PC-3 (cell line): Measurements from ENCODE around the gene LAX1. TPM values are rescaled to one million over a fixed set of nuclear protein-coding genes. Genes with fewer than 3 reads are reported as not detected.

Experiments
- ATAC-seq: fragments of 200-7000 bp; cut with Tn5 transposase; 2 replicates; pipeline ENCODE4 v1.9.1; 2020; ENCODE audit warnings: mild to moderate bottlenecking, moderate library complexity
- BruUV-seq: library from RNA; stranded (reverse); fragments of 400-500 nt; replicated peaks from 2 replicates; lab custom pipeline; 2021; lab: Mats Ljungman, UMichigan
- CTCF ChIA-PET: fragments of 300-600 bp; sonication (Branson Sonifier 250); formaldehyde crosslinking; loops from one replicate; lab custom pipeline; 2022; ENCODE audit warnings: antibody characterized with exemption; lab: Charles Lee
- POLR2A ChIA-PET: fragments of 300-600 bp; sonication (Branson Sonifier 250); formaldehyde crosslinking; loops from one replicate; lab custom pipeline; 2022; ENCODE audit warnings: antibody characterized with exemption; ENCODE audit not compliant: unreplicated experiment; lab: Charles Lee
- DNase-seq: peaks from one replicate; pipeline ENCODE4 v3.0.0-alpha.2; 2015
- H2AFZ ChIP-seq: fragments of 300-600 bp; sonication (generic); 2 replicates; pipeline ENCODE4 v1.6.0; 2016; ENCODE audit warnings: antibody characterized with exemption, low read length
- H3F3A ChIP-seq: fragments of 300-600 bp; sonication (generic); one replicate; pipeline ENCODE4 v1.6.0; 2017; ENCODE audit warnings: antibody characterized with exemption, low read length, control low read depth, mild to moderate bottlenecking; ENCODE audit not compliant: unreplicated experiment
- H3K27ac ChIP-seq: fragments of 300-600 bp; sonication (generic); 2 replicates; pipeline ENCODE4 v1.5.1; 2016; ENCODE audit warnings: mild to moderate bottlenecking, low read length
- H3K27me3 ChIP-seq: fragments of 300-600 bp; sonication (generic); 2 replicates; pipeline ENCODE4 v1.6.1; 2016; ENCODE audit warnings: low read length, mixed read lengths
- H3K36me3 ChIP-seq: fragments of 300-600 bp; sonication (generic); 2 replicates; pipeline ENCODE4 v1.6.1; 2016; ENCODE audit warnings: low read depth, mixed run types, low read length, mixed read lengths
- H3K4me1 ChIP-seq: fragments of 300-600 bp; sonication (generic); 2 replicates; pipeline ENCODE4 v1.5.1; 2016; ENCODE audit warnings: low read length; ENCODE audit not compliant: insufficient read depth
- H3K4me2 ChIP-seq: fragments of 300-600 bp; sonication (generic); 2 replicates; pipeline ENCODE4 v1.6.0; 2016; ENCODE audit warnings: low read length
- H3K4me3 ChIP-seq: fragments of 300-600 bp; sonication (generic); 2 replicates; pipeline ENCODE4 v1.5.1; 2016; ENCODE audit warnings: mild to moderate bottlenecking, low read length, mixed read lengths
- H3K79me2 ChIP-seq: fragments of 300-600 bp; sonication (generic); 2 replicates; pipeline ENCODE4 v1.6.1; 2017; ENCODE audit warnings: low read length, mixed read lengths
- H3K9ac ChIP-seq: fragments of 300-600 bp; sonication (generic); 2 replicates; pipeline ENCODE4 v1.6.0; 2016; ENCODE audit warnings: mild to moderate bottlenecking, low read length
- H3K9me2 ChIP-seq: fragments of 300-600 bp; sonication (generic); replicated peaks from 2 replicates; pipeline ENCODE4 v1.6.1; 2016; ENCODE audit warnings: mixed run types, low read length, mixed read lengths
- H3K9me3 ChIP-seq: fragments of 300-600 bp; sonication (generic); 2 replicates; pipeline ENCODE4 v1.6.1; 2016; ENCODE audit warnings: low read length, mixed read lengths
- H4K20me1 ChIP-seq: fragments of 300-600 bp; sonication (generic); 2 replicates; pipeline ENCODE4 v1.6.1; 2016; ENCODE audit warnings: low read length, mixed read lengths
- EZH2 ChIP-seq: fragments of 300-600 bp; sonication (generic); IDR thresholded peaks from one replicate; pipeline ENCODE4 v1.6.1; 2017; ENCODE audit warnings: antibody characterized with exemption, mild to moderate bottlenecking, low read length; ENCODE audit not compliant: unreplicated experiment
- EZH2phosphoT487 ChIP-seq: fragments of 300-600 bp; sonication (generic); IDR thresholded peaks from 2 replicates; pipeline ENCODE4 v1.6.1; 2018; ENCODE audit warnings: mild to moderate bottlenecking, antibody characterized with exemption, low read length, borderline replicate concordance
- intact Hi-C: fragments of 100-400 bp; cut with micrococcal nuclease; formaldehyde crosslinking; loops from 2 replicates; pipeline ENCODE4 v1.9.0; 2023
- total RNA-seq: library from RNA; depleted of rRNA; stranded (reverse); fragments of >200 nt; gene quantifications from 2 replicates; pipeline ENCODE4 v1.2.3, GENCODE V29; 2014
- TF ChIP-seq, protein P1 (sequence below): fragments of 300-600 bp; sonication (generic); conservative IDR thresholded peaks from 2 replicates; pipeline ENCODE4 v1.5.1; 2017; ENCODE audit warnings: antibody characterized with exemption, low read depth, mild to moderate bottlenecking, low read length

LAX1 gene
- total RNA-seq, 1 experiment from 2014 or later = not detected

DNA sequence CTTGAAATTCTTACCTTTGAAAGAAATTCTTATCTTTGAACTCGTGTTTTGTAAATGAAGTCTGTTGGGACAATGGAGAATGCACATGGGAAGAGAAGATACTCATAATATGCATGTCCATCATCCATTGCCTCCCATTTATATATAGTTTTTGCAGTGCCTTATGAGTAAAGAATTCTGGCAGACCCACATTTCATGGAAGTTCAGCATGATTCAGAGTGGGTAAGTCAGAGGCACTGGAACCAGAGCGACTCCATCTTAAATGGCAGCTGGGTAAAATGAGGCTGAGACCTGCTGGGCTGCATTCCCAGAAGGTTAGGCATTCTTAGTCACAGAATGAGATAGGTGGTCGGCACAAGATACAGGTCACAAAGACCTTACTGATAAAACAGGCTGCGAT lies 13.8 kb downstream of the LAX1 start:
- no peak overlapping the region for H2AFZ ChIP-seq
- H3F3A ChIP-seq = no peaks in the 10 kb centered on the region
- no peak overlapping the region for H3K4me3 ChIP-seq
- H3K27ac ChIP-seq = no peak overlapping the region
- no peak for DNase-seq
- ChIA-PET POLR2A (no interaction called here), CTCF (no interaction called here)
- no peaks in the 10 kb centered on the region for H3K79me2 ChIP-seq
- no peaks in the 10 kb centered on the region for H4K20me1 ChIP-seq
- no TSS peak for BruUV-seq
- H3K9me2 ChIP-seq = no peaks in the 10 kb centered on the region
- H3K4me1 ChIP-seq = no peaks in the 10 kb centered on the region
- no peak for TF ChIP-seq EZH2
- no peak for TF ChIP-seq EZH2phosphoT487
- TF ChIP-seq, protein P1, sequence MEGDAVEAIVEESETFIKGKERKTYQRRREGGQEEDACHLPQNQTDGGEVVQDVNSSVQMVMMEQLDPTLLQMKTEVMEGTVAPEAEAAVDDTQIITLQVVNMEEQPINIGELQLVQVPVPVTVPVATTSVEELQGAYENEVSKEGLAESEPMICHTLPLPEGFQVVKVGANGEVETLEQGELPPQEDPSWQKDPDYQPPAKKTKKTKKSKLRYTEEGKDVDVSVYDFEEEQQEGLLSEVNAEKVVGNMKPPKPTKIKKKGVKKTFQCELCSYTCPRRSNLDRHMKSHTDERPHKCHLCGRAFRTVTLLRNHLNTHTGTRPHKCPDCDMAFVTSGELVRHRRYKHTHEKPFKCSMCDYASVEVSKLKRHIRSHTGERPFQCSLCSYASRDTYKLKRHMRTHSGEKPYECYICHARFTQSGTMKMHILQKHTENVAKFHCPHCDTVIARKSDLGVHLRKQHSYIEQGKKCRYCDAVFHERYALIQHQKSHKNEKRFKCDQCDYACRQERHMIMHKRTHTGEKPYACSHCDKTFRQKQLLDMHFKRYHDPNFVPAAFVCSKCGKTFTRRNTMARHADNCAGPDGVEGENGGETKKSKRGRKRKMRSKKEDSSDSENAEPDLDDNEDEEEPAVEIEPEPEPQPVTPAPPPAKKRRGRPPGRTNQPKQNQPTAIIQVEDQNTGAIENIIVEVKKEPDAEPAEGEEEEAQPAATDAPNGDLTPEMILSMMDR = no peak
- H3K36me3 ChIP-seq = no peaks in the 10 kb centered on the region
- H3K9ac ChIP-seq = no peak overlapping the region
- H3K27me3 ChIP-seq = no peaks in the 10 kb centered on the region
- H3K4me2 ChIP-seq = no peak overlapping the region
- intact Hi-C loops = no loop called here
- ATAC-seq = no peak
- H3K9me3 ChIP-seq = no peaks in the 10 kb centered on the region

DNA sequence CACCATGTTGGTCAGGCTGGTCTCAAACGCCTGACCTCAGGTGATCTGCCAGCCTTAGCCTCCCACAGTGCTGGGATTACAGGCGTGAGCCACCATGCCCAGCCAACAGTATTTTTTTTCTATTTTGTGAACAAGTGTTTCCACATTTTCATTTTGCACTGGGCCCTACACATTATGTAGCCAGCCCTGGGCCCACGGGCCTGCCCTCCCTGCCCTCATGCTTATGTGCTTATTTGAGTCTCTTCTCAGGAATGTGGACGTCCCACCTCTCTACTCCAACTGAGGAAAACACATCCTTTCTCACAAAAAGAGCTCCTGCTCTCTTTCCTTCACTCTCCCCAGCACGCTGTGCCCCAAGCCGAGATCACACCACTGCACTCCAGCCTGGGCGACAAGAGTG lies 17.0 kb downstream of the LAX1 start:
- DNase-seq (no peak), ATAC-seq (no peak)
- Histone ChIP-seq H3F3A (no peaks in the 10 kb centered on the region), H3K4me3 (no peak overlapping the region), H3K36me3 (no peaks in the 10 kb centered on the region), H3K9me3 (no peaks in the 10 kb centered on the region), H3K27ac (no peak overlapping the region), H3K4me1 (no peaks in the 10 kb centered on the region), H3K4me2 (no peak overlapping the region), H4K20me1 (no peaks in the 10 kb centered on the region), H3K9me2 (no peaks in the 10 kb centered on the region), H2AFZ (no peak overlapping the region), H3K79me2 (no peaks in the 10 kb centered on the region), H3K9ac (no peak overlapping the region), H3K27me3 (no peaks in the 10 kb centered on the region)
- BruUV-seq = no TSS peak
- intact Hi-C loops = no loop called here
- POLR2A ChIA-PET = no interaction called here
- CTCF ChIA-PET = no interaction called here
- no peak for TF ChIP-seq EZH2phosphoT487
- TF ChIP-seq EZH2 = no peak
- TF ChIP-seq, protein P1 = no peak

DNA sequence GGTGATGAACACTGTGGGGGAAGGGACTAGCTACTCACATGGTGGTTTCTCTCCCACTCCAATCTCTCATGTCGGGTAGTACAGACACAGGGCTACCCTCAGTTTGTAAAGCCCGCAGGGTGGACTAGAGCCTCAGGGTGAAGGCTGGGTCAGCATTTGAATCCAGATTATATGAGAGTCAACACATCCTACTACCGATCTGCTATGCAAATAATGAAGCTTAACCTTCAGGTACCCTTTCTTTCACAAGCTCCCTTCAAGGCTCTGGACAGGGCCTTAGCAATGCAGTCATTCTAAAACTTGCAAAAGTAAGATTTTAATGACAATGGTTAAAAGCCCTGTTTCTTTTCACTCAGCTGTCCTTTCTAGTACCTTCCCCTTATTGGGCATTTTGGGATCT lies 25.0 kb downstream of the LAX1 start:
- H4K20me1 ChIP-seq = no peaks in the 10 kb centered on the region
- no peaks in the 10 kb centered on the region for H3K36me3 ChIP-seq
- H3K79me2 ChIP-seq = peaks cover 2% of the 10 kb centered on the region; the same call in 1 of the 2 replicates
- TF ChIP-seq EZH2phosphoT487 = no peak
- TF ChIP-seq, protein P1 = no peak
- TF ChIP-seq EZH2 = no peak
- POLR2A ChIA-PET = interaction anchor here (0.6 kb wide), 1 partner anchor 241 kb away, joined by 3 read pairs; no protein-coding TSS in a partner anchor
- CTCF ChIA-PET = no interaction called here
- H3K4me1 ChIP-seq = peaks cover 3% of the 10 kb centered on the region; the same call in 1 of the 2 replicates
- H3K9ac ChIP-seq = no peak overlapping the region
- BruUV-seq = no TSS peak
- H3F3A ChIP-seq = no peaks in the 10 kb centered on the region
- no peak for ATAC-seq
- no peak for DNase-seq
- no peak overlapping the region for H3K4me2 ChIP-seq
- no peaks in the 10 kb centered on the region for H3K27me3 ChIP-seq
- H3K4me3 ChIP-seq = no peak overlapping the region
- no peak overlapping the region for H2AFZ ChIP-seq
- no peaks in the 10 kb centered on the region for H3K9me3 ChIP-seq
- intact Hi-C loops = loop anchor here (10.0 kb wide), 2 partner anchors 165 to 255 kb away; partner anchors contain the start of gene ATP2B4
- no peaks in the 10 kb centered on the region for H3K9me2 ChIP-seq
- no peak overlapping the region for H3K27ac ChIP-seq
